Measurements from ENCODE around the gene DNASE1L3. TPM values are rescaled to one million over a fixed set of nuclear protein-coding genes. Genes with fewer than 3 reads are reported as not detected.
A peak's percentile ranks its signal among the peaks of the same experiment; 100 is the strongest.

DNASE1L3 gene
- total and polyA plus RNA-seq, 2 of the 8 experiments (the other 6 are each of a cell fraction or from before 2014, with no cell fraction given) = not detected

- H3K79me2 ChIP-seq (ENCODE audit: control insufficient read depth in 1 of 2, insufficient read depth in 2 of 2, low read length in 2 of 2) = no peaks in the 10 kb centered on the region
- no peak for TF ChIP-seq SIRT6 (IDR thresholded peaks at IDR 0.05; ENCODE audit: low read length)
- TF ChIP-seq EP300 (IDR thresholded peaks at IDR 0.05; ENCODE audit: borderline replicate concordance in 1 of 2, low read depth in 2 of 2, low read length in 2 of 2) = no peak
- TF ChIP-seq PHF8 (conservative IDR thresholded peaks at IDR 0.05; ENCODE audit: low read depth, low read length) = no peak
- no peak for TF ChIP-seq RXRA (IDR thresholded peaks at IDR 0.05; ENCODE audit: insufficient read depth, low read depth, low read length)
- no peak for TF ChIP-seq TCF12 (IDR thresholded peaks at IDR 0.05; ENCODE audit: low read depth, low read length)
- no peak for TF ChIP-seq NRF1 (IDR thresholded peaks at IDR 0.05; ENCODE audit: low read depth, low read length)
- TF ChIP-seq RBBP5 (IDR thresholded peaks at IDR 0.05; ENCODE audit: borderline replicate concordance, low read depth, low read length) = no peak
- TF ChIP-seq NANOG (IDR thresholded peaks at IDR 0.05; ENCODE audit: insufficient read depth, low read depth, low read length, poor library complexity, severe bottlenecking) = no peak
- TF ChIP-seq CTCF (IDR thresholded peaks at IDR 0.05; ENCODE audit: control extremely low read depth in 1 of 3, insufficient read depth in 1 of 3, low read depth in 1 of 3, low read length in 3 of 3) = no peak
- TF ChIP-seq TAF1 (IDR thresholded peaks at IDR 0.05; ENCODE audit: low read depth, low read length) = no peak
- TF ChIP-seq POLR2A (IDR thresholded peaks at IDR 0.05; ENCODE audit: control extremely low read depth in 1 of 2, low read depth in 2 of 2, low read length in 2 of 2) = no peak
These were observed 25.2 kb upstream of the DNASE1L3 start for GRCh38 chr3:58235970-58236369.

More at GRCh38 chr3:58235970-58236369, 25.2 kb upstream of the DNASE1L3 start:
- H3K14ac ChIP-seq (ENCODE audit: insufficient read length) = no peak overlapping the region
- peak overlapping the region in 1 of 2 experiments; percentile 93; a peak in 1 of 4 replicates for H3K4me2 ChIP-seq (ENCODE audit: insufficient read depth in 1 of 2, low read depth in 2 of 2, low read length in 2 of 2)
- no peak overlapping the region for H3K9ac ChIP-seq (replicated peaks in 1 of 4; ENCODE audit: extremely low read depth in 1 of 4, low read depth in 3 of 4, low read length in 3 of 4)
- H3K27me3 ChIP-seq (replicated peaks in 1 of 4; ENCODE audit: control insufficient read depth in 3 of 4, extremely low read depth in 1 of 4, insufficient read depth in 3 of 4, low read length in 3 of 4) = peaks cover 9 to 31% (median 30%) of the 10 kb centered on the region in 4 experiments
- no peak overlapping the region for H2BK5ac ChIP-seq (ENCODE audit: low read depth, low read length)
- CTCF ChIA-PET (ENCODE audit: partially characterized antibody) = interaction anchor here (0.6 to 6.5 kb wide), 3 partner anchors 18 to 70 kb away, joined by 3 to 47 read pairs (median 3); partner anchors contain the start of genes HTD2 and RPP14
- H2AK5ac ChIP-seq (ENCODE audit: low read depth, low read length) = no peak overlapping the region
- H2BK12ac ChIP-seq (ENCODE audit: low read depth, low read length) = no peak overlapping the region
- POLR2A ChIA-PET (ENCODE audit: partially characterized antibody) = interaction anchor here (0.9 kb wide), 1 partner anchor 17 kb away, joined by 4 read pairs; no protein-coding TSS in a partner anchor
- H4K8ac ChIP-seq (ENCODE audit: extremely low read depth, insufficient read depth, low read length) = peak overlapping the region; percentile 82; the same call in 1 of the 2 replicates
- peaks cover 10% of the 10 kb centered on the region; the same call in 1 of the 2 replicates for H3K23me2 ChIP-seq (ENCODE audit: low read depth, low read length)
- H3K23ac ChIP-seq (ENCODE audit: insufficient read length) = no peak overlapping the region
- H3K4ac ChIP-seq (replicated peaks; ENCODE audit: insufficient read length, low read depth, low read length) = no peak overlapping the region
- H2BK20ac ChIP-seq (ENCODE audit: low read length) = no peak overlapping the region
- H4K5ac ChIP-seq (ENCODE audit: insufficient read length, low read depth, low read length) = no peak overlapping the region
- no peak overlapping the region for H3K18ac ChIP-seq (ENCODE audit: extremely low read depth, low read length)
- H3K36me3 ChIP-seq (ENCODE audit: control insufficient read depth in 2 of 4, insufficient read depth in 4 of 4, low read length in 3 of 4) = no peaks in the 10 kb centered on the region
- 86% methylated on average over 4 of the region's 4 CpGs; no CpG with 5 or more reads in 1 of the 2 experiments for WGBS, 2 experiments (ENCODE audit: extremely low coverage in 1 of 2, insufficient coverage in 1 of 2, insufficient read length in 1 of 2, insufficient replicate concordance in 2 of 2, low coverage in 1 of 2, low lambda C conversion rate in 2 of 2, missing lambda C conversion rate in 1 of 2)
- FAIRE-seq (no peak), DNase-seq (ENCODE audit: low read depth in 1 of 2, low spot score in 2 of 2) (no peak)
- H4K20me1 ChIP-seq (replicated peaks in 1 of 2; ENCODE audit: control insufficient read depth in 1 of 2, insufficient read depth in 2 of 2, low read length in 2 of 2) = peaks cover 0 to 2% of the 10 kb centered on the region in 2 experiments
- H2AFZ ChIP-seq (ENCODE audit: low read length) = no peak overlapping the region
- H2BK120ac ChIP-seq (replicated peaks; ENCODE audit: low read depth, low read length) = no peak overlapping the region
- H3K79me1 ChIP-seq (ENCODE audit: low read depth, low read length) = no peaks in the 10 kb centered on the region
- no peak overlapping the region for H3K56ac ChIP-seq (replicated peaks; ENCODE audit: insufficient read length, low read depth, low read length)
- H3K9me3 ChIP-seq (ENCODE audit: insufficient read depth in 2 of 2, low read depth in 1 of 2, low read length in 1 of 2) = no peaks in the 10 kb centered on the region
- H3K27ac ChIP-seq (ENCODE audit: low read depth, low read length) = no peak overlapping the region
- H4K91ac ChIP-seq (replicated peaks; ENCODE audit: insufficient read length, low read length) = no peak overlapping the region
- H3K4me3 ChIP-seq (ENCODE audit: extremely low read depth in 1 of 4, insufficient read depth in 2 of 4, low read depth in 3 of 4, low read length in 4 of 4) = peak overlapping the region in 1 of 4 experiments; percentile 90; a peak in 1 of 8 replicates
- H3K4me1 ChIP-seq (replicated peaks in 1 of 4; ENCODE audit: control insufficient read depth in 3 of 4, insufficient read depth in 4 of 4, low read length in 3 of 4) = peaks cover 0 to 6% (median 3%) of the 10 kb centered on the region in 4 experiments; a peak in 5 of 7 replicates
- no peak overlapping the region for H2BK15ac ChIP-seq (ENCODE audit: low read length)

Measured in H1 (cell line).